Activated CD8-positive, alpha-beta memory T cell treated with anti-CD3 and anti-CD28 coated beads, Interleukin-2, amount 10 ng/mL, durations not matched to agents 7 days and 5 days (primary cell): Measurements from ENCODE around the gene SCP2. TPM values are rescaled to one million over a fixed set of nuclear protein-coding genes. Genes with fewer than 3 reads are reported as not detected.

Experiments
- ATAC-seq: fragments of 150-1000 bp; cut with Tn5 transposase; one replicate; pipeline ENCODE4 v1.10.0; 2021; ENCODE audit warnings: moderate library complexity
- CTCF ChIA-PET: fragments of 350-600 bp; sonication (Branson Sonifier 250); formaldehyde crosslinking; loops from one replicate; lab custom pipeline; 2021; ENCODE audit warnings: antibody characterized with exemption; lab: Charles Lee
- DNase-seq: peaks from one replicate; pipeline ENCODE4 v3.0.0-alpha.2; 2020
- H3K27ac Mint-ChIP-seq: one replicate; pipeline ENCODE4 v1.8.0; 2021; ENCODE audit warnings: mild to moderate bottlenecking, mixed read lengths
- H3K27me3 Mint-ChIP-seq: one replicate; pipeline ENCODE4 v1.8.0; 2021; ENCODE audit warnings: mixed read lengths
- H3K36me3 Mint-ChIP-seq: one replicate; pipeline ENCODE4 v1.8.0; 2021; ENCODE audit warnings: mild to moderate bottlenecking, mixed read lengths
- H3K4me1 Mint-ChIP-seq: one replicate; pipeline ENCODE4 v1.8.0; 2021; ENCODE audit warnings: mixed read lengths
- H3K4me3 Mint-ChIP-seq: one replicate; pipeline ENCODE4 v1.8.0; 2021; ENCODE audit warnings: mild to moderate bottlenecking, moderate library complexity, mixed read lengths
- H3K9me3 Mint-ChIP-seq: one replicate; pipeline ENCODE4 v1.8.0; 2022; ENCODE audit warnings: low read depth, mixed read lengths
- total RNA-seq, 2 experiments: library from RNA; stranded (reverse); gene quantifications; one replicate each; pipeline ENCODE4 v1.2.3, GENCODE V29; 2021

SCP2 gene
- total RNA-seq, 2 experiments from 2014 or later: 72.1 to 72.8 TPM

- H3K27ac Mint-ChIP-seq: no peak overlapping the region
- H3K4me1 Mint-ChIP-seq: peaks cover 2% of the 10 kb centered on the region
- CTCF ChIA-PET: interaction anchor here (0.5 kb wide), 1 partner anchor 64 kb away, joined by 3 read pairs; no protein-coding TSS in a partner anchor
- DNase-seq (no peak), ATAC-seq (no peak)
- H3K9me3 Mint-ChIP-seq: no peaks in the 10 kb centered on the region
- H3K36me3 Mint-ChIP-seq: no peaks in the 10 kb centered on the region
- peaks cover 61% of the 10 kb centered on the region for H3K27me3 Mint-ChIP-seq
- H3K4me3 Mint-ChIP-seq: no peak overlapping the region
These were observed 135.9 kb downstream of the SCP2 start for GRCh38 chr1:53062708-53063591.

GRCh38 chr1:53063744-53064515 lies 136.9 kb downstream of the SCP2 start:
- ATAC-seq: no peak
- DNase-seq: peak; percentile 35
- Mint-ChIP-seq H3K27ac (no peak overlapping the region), H3K4me3 (no peak overlapping the region), H3K36me3 (no peaks in the 10 kb centered on the region), H3K4me1 (peaks cover 2% of the 10 kb centered on the region), H3K27me3 (peaks cover 53% of the 10 kb centered on the region), H3K9me3 (no peaks in the 10 kb centered on the region)
- CTCF ChIA-PET: interaction anchor here (1.2 to 1.6 kb wide), 2 partner anchors 11 to 118 kb away, joined by 3 read pairs; no protein-coding TSS in a partner anchor

- ATAC-seq: no peak
- Mint-ChIP-seq H3K27me3 (peaks cover 39% of the 10 kb centered on the region), H3K27ac (no peak overlapping the region), H3K4me3 (no peak overlapping the region), H3K36me3 (no peaks in the 10 kb centered on the region), H3K9me3 (no peaks in the 10 kb centered on the region), H3K4me1 (peaks cover 2% of the 10 kb centered on the region)
- peak; percentile 27 for DNase-seq
- CTCF ChIA-PET: interaction anchor here (1.2 kb wide), 1 partner anchor 10 kb away, joined by 3 read pairs; no protein-coding TSS in a partner anchor
These were observed 138.3 kb downstream of the SCP2 start for GRCh38 chr1:53065391-53065790.

- CTCF ChIA-PET: no interaction called here
- ATAC-seq: no peak
- H3K9me3 Mint-ChIP-seq: no peaks in the 10 kb centered on the region
- no peaks in the 10 kb centered on the region for H3K36me3 Mint-ChIP-seq
- H3K4me3 Mint-ChIP-seq: no peak overlapping the region
- H3K27me3 Mint-ChIP-seq: peaks cover 28% of the 10 kb centered on the region
- H3K4me1 Mint-ChIP-seq: peaks cover 2% of the 10 kb centered on the region
- DNase-seq: no peak
- no peak overlapping the region for H3K27ac Mint-ChIP-seq
These were observed 139.4 kb downstream of the SCP2 start for GRCh38 chr1:53066488-53066887.

- H3K9me3 Mint-ChIP-seq: no peaks in the 10 kb centered on the region
- no peaks in the 10 kb centered on the region for H3K36me3 Mint-ChIP-seq
- H3K4me3 Mint-ChIP-seq: no peak overlapping the region
- peaks cover 25% of the 10 kb centered on the region for H3K27me3 Mint-ChIP-seq
- peaks cover 2% of the 10 kb centered on the region for H3K4me1 Mint-ChIP-seq
- CTCF ChIA-PET: no interaction called here
- no peak overlapping the region for H3K27ac Mint-ChIP-seq
- DNase-seq (peak; percentile 36), ATAC-seq (no peak)
These were observed 140.0 kb downstream of the SCP2 start for GRCh38 chr1:53066891-53067738.

- H3K4me3 Mint-ChIP-seq: no peak overlapping the region
- no peak for DNase-seq
- H3K4me1 Mint-ChIP-seq: peaks cover 2% of the 10 kb centered on the region
- CTCF ChIA-PET: interaction anchor here (1.7 kb wide), 1 partner anchor 12 kb away, joined by 3 read pairs; no protein-coding TSS in a partner anchor
- peaks cover 20% of the 10 kb centered on the region for H3K27me3 Mint-ChIP-seq
- no peak for ATAC-seq
- no peak overlapping the region for H3K27ac Mint-ChIP-seq
- no peaks in the 10 kb centered on the region for H3K9me3 Mint-ChIP-seq
- no peaks in the 10 kb centered on the region for H3K36me3 Mint-ChIP-seq
These were observed 140.8 kb downstream of the SCP2 start for GRCh38 chr1:53067886-53068285.

GRCh38 chr1:53068314-53069099 lies 141.4 kb downstream of the SCP2 start:
- ATAC-seq: no peak
- Mint-ChIP-seq H3K27ac (no peak overlapping the region), H3K4me1 (no peaks in the 10 kb centered on the region), H3K27me3 (peaks cover 14% of the 10 kb centered on the region), H3K9me3 (no peaks in the 10 kb centered on the region), H3K4me3 (no peak overlapping the region), H3K36me3 (no peaks in the 10 kb centered on the region)
- CTCF ChIA-PET: interaction anchor here (1.7 kb wide), 1 partner anchor 13 kb away, joined by 3 read pairs; no protein-coding TSS in a partner anchor
- peak; percentile 34 for DNase-seq

GRCh38 chr1:53069265-53069662 lies 142.2 kb downstream of the SCP2 start:
- H3K36me3 Mint-ChIP-seq: no peaks in the 10 kb centered on the region
- peaks cover 7% of the 10 kb centered on the region for H3K27me3 Mint-ChIP-seq
- H3K4me3 Mint-ChIP-seq: no peak overlapping the region
- no peak for ATAC-seq
- CTCF ChIA-PET: interaction anchor here (1.7 kb wide), 1 partner anchor 13 kb away, joined by 3 read pairs; no protein-coding TSS in a partner anchor
- H3K9me3 Mint-ChIP-seq: no peaks in the 10 kb centered on the region
- no peaks in the 10 kb centered on the region for H3K4me1 Mint-ChIP-seq
- no peak overlapping the region for H3K27ac Mint-ChIP-seq
- DNase-seq: no peak

- H3K9me3 Mint-ChIP-seq: no peaks in the 10 kb centered on the region
- ATAC-seq (no peak), DNase-seq (peak; percentile 30)
- peaks cover 3% of the 10 kb centered on the region for H3K27me3 Mint-ChIP-seq
- H3K4me1 Mint-ChIP-seq: no peaks in the 10 kb centered on the region
- no peak overlapping the region for H3K4me3 Mint-ChIP-seq
- H3K36me3 Mint-ChIP-seq: no peaks in the 10 kb centered on the region
- CTCF ChIA-PET: interaction anchor here (1.7 kb wide), 1 partner anchor 14 kb away, joined by 3 read pairs; no protein-coding TSS in a partner anchor
- no peak overlapping the region for H3K27ac Mint-ChIP-seq
These were observed 142.7 kb downstream of the SCP2 start for GRCh38 chr1:53069663-53070327.

- DNase-seq (no peak), ATAC-seq (no peak)
- Mint-ChIP-seq H3K4me3 (no peak overlapping the region), H3K4me1 (no peaks in the 10 kb centered on the region), H3K9me3 (no peaks in the 10 kb centered on the region), H3K27me3 (peaks cover under 1% of the 10 kb centered on the region), H3K36me3 (no peaks in the 10 kb centered on the region), H3K27ac (no peak overlapping the region)
- CTCF ChIA-PET: no interaction called here
These were observed 143.5 kb downstream of the SCP2 start for GRCh38 chr1:53070621-53071020.

- no peak overlapping the region for H3K4me3 Mint-ChIP-seq
- H3K4me1 Mint-ChIP-seq: no peaks in the 10 kb centered on the region
- no peaks in the 10 kb centered on the region for H3K36me3 Mint-ChIP-seq
- H3K27me3 Mint-ChIP-seq: no peaks in the 10 kb centered on the region
- DNase-seq (no peak), ATAC-seq (no peak)
- CTCF ChIA-PET: no interaction called here
- H3K9me3 Mint-ChIP-seq: no peaks in the 10 kb centered on the region
- no peak overlapping the region for H3K27ac Mint-ChIP-seq
These were observed 144.2 kb downstream of the SCP2 start for GRCh38 chr1:53071167-53071865.
